ENCODE measurements around the gene LUM. TPM values are rescaled to one million over a fixed set of nuclear protein-coding genes. Genes with fewer than 3 reads are reported as not detected.
A peak's percentile ranks its signal among the peaks of the same experiment; 100 is the strongest.

LUM gene
- polyA plus RNA-seq, 3 donors, result 48.5 to 54.1 (median 52.3) TPM

DNA sequence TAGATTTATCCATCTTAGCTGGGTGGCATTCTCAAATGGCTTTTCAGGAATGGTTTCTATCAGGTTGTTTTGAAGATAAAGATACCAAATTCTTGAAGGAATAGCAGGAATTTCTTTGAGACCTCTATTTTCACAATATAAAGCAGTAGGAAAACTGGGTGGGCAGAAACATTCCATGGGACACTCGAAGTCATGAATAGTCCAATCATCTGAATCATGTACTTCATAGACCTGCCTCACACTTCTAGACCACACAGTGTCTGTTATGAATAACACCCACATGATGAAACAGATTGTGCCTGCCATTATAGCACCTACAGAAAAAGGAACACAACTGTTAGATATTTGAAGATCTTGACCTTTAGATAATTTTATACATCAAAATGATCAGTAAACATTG lies 55.3 kb downstream of the LUM start:
- DNase-seq (ENCODE audit: extremely low read depth in 1 of 11, low read depth in 9 of 11, low spot score in 4 of 11), result no peak

DNA sequence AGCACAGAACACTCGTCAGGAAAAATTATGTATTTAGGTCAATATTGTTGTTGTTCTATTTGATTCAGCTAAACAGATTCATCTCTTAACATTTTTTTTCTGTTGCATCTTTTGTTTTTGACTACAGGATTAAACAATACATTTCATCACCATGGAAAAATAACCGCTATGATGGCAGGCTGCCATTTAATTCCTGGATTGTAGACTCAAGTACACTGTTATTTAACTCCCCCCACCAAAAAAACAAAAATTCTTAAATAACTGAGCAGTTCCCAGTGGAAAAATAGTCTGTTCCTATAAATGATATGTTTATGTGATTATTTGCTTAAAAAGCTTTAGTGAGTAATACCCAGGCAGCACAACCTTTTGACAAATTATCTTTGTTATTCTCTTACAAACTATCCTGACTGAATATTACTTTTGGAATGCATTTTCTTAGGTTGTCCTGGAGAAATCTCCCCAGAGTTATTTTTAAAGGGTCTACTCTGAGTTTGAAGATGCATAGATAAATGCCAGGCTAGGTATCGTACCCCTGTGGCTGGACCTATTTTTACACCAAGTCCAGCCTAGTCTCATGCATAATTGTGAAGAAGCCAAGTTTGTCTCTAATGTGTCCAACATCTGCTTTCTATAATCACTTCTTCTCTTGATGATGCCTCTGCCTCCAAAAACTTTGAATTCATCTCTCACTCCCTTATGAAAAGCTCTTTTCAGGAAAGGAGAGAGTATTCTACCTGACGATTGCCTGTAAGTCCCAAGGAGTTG lies 57.2 kb downstream of the LUM start:
- DNase-seq (ENCODE audit: extremely low read depth in 1 of 11, low read depth in 9 of 11, low spot score in 4 of 11), result peak in 3 of 11 donors; percentile 23 to 52 (median 39)

Other genes starting within 250 kb of the LUM start
- gene CCER1, start 156.3 kb downstream of the LUM start, polyA plus RNA-seq (ENCODE audit: insufficient read length in 3 of 3), result not detected
- gene EPYC, start 106.5 kb downstream of the LUM start, polyA plus RNA-seq (ENCODE audit: insufficient read length in 3 of 3), result not detected
- gene KERA, start 53.5 kb downstream of the LUM start, polyA plus RNA-seq (ENCODE audit: insufficient read length in 3 of 3), result not detected
- gene DCN, start 71.3 kb upstream of the LUM start, polyA plus RNA-seq (ENCODE audit: insufficient read length in 3 of 3), result 100 to 1,000 TPM; 459 to 519 (median 484) TPM